Measurements from ENCODE around the gene B3GNT5.

- TF ChIP-seq CTCF (IDR thresholded peaks at IDR 0.05) = no peak
- no peak for TF ChIP-seq POLR2AphosphoS5 (IDR thresholded peaks at IDR 0.05; ENCODE audit: insufficient read depth in 1 of 2, low read depth in 1 of 2)
- TF ChIP-seq POLR2A (IDR thresholded peaks at IDR 0.05) = no peak
Observed at GRCh38 chr3:183247011-183247589, 6.0 kb upstream of the B3GNT5 start.
